Bone marrow (tissue), 2 donors: ENCODE data around the gene SPATA6L.
A peak's percentile ranks its signal among the peaks of the same experiment; 100 is the strongest.
"Not testable (repeated sequence)": the region's sequence is repeated elsewhere in the genome, so short reads cannot be mapped to it uniquely, and the experiment has no call there.

Source experiments
- DNase-seq, 2 donors: peaks; one replicate each; lab custom pipeline; 2025; lab: John Stamatoyannopoulos, UW

The SPATA6L gene

DNA sequence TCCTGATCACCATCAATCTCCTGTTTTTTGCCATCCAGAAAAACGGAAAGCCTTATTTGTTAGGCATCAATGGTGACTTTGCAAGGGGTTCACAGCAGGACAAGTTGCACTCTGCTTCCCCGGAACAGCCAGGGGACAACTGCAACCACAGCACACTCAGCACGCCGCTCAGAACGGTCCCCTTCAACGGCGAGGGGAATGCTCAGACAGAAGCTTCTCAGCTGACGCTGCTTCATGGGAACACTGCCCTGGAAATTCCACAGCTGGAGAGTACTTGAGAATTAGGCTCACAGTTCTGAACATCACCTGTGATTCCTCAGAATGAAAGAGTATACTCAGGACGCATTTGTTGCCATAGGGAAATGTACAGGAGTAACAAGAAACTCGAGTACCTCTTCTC, 44.3 kb downstream of the SPATA6L start:
- DNase-seq = no peak

DNA sequence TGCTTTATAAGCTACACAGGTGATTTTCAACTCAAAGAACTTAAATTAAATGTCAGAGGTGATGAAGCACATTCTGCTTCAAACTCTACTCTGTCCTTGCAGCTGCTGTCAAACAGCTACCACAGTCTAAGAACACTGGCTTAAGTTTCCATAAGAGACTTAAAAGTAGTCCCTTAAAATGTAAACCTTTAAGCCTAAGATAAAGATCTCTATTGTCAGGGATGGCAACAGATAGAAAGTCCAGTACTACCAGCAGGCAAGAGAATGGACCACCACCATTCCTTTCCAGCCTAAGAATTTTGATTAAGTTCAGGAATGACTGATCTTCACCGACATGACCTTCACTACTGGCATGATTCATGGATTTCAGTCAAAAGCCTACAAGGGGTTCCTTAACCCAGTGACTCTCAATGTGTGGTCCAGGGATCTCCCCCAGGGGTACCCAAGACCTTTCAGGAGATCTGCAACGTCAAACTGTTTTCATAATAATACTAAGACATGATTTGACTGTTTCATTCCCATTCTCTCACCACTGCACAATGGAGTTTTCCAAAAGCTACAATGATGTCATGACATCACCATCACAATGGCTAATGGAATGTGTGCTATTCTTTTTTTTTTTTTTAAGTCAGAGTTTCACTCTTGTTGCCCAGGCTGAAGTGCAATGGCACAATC, 45.3 kb downstream of the SPATA6L start:
- DNase-seq = no peak

DNA sequence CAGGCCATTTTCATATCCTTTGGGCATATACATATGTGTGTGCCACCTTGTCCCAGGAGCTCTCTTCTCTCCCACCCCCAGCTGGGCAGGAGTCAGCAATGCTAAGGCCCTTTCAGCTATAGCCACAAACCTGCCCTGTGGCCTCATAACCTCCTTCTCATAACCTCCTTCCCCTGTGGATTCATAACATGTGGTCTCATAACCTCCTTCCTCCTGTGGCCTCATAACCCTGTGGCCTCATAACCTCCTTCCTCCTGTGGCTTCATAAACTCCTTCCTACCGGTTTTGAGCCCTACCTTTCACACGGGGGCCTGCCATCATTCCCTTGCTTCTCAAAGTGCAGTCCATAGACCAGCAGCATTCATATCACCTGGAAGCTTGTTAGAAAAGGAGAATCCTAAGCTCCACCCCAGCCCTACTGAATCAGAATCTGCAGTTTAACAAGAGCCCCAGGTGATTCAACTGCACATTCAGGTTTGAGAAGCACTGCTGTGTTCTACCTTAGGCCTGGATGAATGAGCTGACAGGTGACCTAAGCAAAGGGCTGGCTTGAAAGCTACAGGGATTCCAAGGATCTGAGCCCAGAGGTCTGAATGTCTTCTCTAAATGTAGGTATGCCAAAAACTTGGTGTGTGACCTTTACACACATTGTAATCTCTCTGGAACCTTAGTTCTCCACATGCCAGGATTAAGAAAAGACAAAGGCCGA, 46.1 kb downstream of the SPATA6L start:
- no peak for DNase-seq

- no peak for DNase-seq
Observed at GRCh38 chr9:4618700-4619099, 47.6 kb downstream of the SPATA6L start.

DNA sequence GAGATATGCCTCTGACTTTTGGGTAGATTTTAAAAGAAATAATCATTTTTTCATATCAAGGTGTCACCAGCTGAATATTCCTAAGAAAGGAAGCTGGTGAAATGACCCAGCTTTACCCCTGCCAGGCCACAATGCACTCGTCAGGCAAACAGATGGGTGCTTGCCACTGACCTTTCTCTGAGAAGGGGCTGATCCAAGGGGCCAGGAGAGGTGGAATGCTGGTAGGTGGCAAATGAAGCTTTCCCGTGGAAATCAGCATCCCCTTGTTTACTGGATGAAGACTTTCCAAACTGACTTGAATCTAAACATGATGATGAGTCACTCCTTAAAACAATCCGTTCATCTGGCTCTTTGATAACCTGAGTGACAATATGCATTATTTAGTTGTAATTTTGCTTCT, 48.5 kb downstream of the SPATA6L start:
- no peak for DNase-seq

- DNase-seq = no peak
Observed at GRCh38 chr9:4615778-4616177, 50.5 kb downstream of the SPATA6L start.

GRCh38 chr9:4615251-4615650, 51.0 kb downstream of the SPATA6L start:
- DNase-seq = no peak

- no peak for DNase-seq
Observed at GRCh38 chr9:4614627-4615026, 51.7 kb downstream of the SPATA6L start.

- DNase-seq = not testable (repeated sequence)
Observed at GRCh38 chr9:4606033-4606432, 60.2 kb downstream of the SPATA6L start.

- DNase-seq = peak in 1 of 2 donors; percentile 20
Observed at GRCh38 chr9:4604678-4605095, 61.6 kb downstream of the SPATA6L start.

GRCh38 chr9:4603830-4604229, 62.5 kb downstream of the SPATA6L start:
- DNase-seq = no peak

- no peak for DNase-seq
Observed at GRCh38 chr9:4600368-4600767, 65.9 kb downstream of the SPATA6L start.

- no peak for DNase-seq
Observed at GRCh38 chr9:4596165-4596922, 69.9 kb downstream of the SPATA6L start.

- no peak for DNase-seq
Observed at GRCh38 chr9:4594994-4595393, 71.3 kb downstream of the SPATA6L start.

DNA sequence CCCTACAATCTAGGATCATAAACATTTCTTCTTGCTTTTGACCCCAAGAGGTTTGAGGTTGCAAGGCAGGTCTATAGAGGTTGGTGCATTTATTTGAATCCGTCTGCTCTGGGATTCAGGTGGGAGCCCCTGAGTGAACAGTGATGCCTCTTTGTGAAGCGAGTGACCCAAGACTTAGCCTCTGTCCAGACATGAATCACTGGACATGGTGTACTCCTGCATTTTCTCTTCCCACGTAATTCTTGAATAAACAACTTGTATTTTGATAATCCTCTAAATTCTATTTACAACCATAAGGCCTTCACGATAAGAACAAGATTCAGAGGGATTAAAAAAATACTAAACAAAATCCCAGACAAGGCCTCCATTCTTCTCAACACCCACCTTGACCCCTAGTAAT, 71.7 kb downstream of the SPATA6L start:
- DNase-seq = no peak

DNA sequence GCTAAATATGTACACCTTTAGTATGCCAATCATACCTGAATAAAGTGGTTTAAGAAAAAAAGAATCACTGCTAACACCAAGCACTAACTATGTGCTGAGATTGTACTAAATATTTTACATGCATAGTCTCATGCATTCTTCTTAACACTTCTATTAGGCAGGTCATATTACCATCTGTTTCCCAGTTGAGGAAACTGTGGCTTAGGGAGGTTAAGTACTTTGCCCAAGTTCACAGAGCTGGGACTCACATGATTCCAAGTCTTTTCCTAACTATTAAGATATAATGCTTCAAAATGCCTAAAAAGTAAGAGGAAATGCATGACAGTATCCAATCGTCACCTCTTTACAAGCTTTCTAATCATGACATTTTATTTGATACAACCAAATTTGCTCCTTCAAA, 73.4 kb downstream of the SPATA6L start:
- no peak for DNase-seq

- DNase-seq = no peak
Observed at GRCh38 chr9:4592295-4592694, 74.0 kb downstream of the SPATA6L start.

GRCh38 chr9:4591123-4591500, 75.2 kb downstream of the SPATA6L start:
- DNase-seq = no peak

- DNase-seq = no peak
Observed at GRCh38 chr9:4590430-4591122, 75.7 kb downstream of the SPATA6L start.

DNA sequence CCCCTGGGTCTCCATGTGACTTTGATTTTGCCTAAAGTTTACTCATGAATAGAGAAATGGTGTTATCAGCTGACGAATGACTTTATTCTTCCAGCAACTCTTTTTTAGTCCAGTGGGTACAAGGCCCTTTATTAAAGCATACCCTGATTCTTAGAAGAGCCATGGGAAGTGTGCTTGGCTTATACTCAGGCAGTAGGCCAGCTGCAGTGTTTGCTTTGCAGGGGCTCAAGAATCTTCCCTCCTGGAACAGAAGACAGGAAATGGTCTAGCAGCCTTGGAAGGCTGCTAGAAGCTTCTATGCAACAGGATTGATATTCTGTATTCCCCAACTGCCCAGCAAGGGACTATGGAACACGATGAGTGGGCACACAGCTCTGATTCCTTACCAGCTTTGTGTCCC, 77.6 kb downstream of the SPATA6L start:
- no peak for DNase-seq

DNA sequence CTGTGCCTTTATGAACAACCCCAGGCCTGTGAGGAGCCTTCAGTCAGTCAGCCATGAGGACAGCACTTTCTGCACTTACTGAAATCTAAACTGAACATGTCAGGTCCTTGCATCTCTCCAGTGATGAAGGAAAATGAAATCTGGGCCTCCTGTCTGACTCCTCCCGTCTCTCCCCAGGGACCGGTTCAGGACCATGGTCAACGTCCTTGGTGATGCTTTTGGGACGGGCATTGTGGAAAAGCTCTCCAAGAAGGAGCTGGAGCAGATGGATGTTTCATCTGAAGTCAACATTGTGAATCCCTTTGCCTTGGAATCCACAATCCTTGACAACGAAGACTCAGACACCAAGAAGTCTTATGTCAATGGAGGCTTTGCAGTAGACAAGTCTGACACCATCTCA, 81.1 kb downstream of the SPATA6L start:
- DNase-seq = no peak

- DNase-seq = no peak
Observed at GRCh38 chr9:4584636-4585035, 81.6 kb downstream of the SPATA6L start.

DNA sequence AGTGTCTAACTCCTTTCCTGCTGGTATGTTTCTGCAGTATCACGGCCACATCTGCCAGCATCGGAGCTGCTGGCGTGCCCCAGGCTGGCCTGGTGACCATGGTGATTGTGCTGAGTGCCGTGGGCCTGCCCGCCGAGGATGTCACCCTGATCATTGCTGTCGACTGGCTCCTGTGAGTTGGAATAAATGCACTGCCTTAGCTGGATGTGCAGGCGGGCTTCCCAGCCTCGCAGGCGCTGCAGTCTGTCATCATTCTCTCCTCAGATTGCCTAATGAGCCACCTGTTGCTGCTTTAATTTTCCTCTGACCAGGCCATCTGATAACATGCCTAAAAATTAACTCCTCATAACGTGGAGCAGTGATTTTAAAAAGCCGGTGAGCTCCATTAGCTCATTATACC, 83.3 kb downstream of the SPATA6L start:
- DNase-seq = no peak
